Kidney epithelial cell (primary cell): ENCODE measurements around the gene ISM2. TPM values are rescaled to one million over a fixed set of nuclear protein-coding genes. Genes with fewer than 3 reads are reported as not detected.
A peak's percentile ranks its signal among the peaks of the same experiment; 100 is the strongest.

Experiments
- DNase-seq: peaks from one replicate; pipeline ENCODE4 v3.0.0-alpha.2; 2010; ENCODE audit warnings: low read depth
- H3K27me3 ChIP-seq: 2 replicates; pipeline ENCODE4 v1.6.0; 2011; ENCODE audit warnings: low read length; ENCODE audit not compliant: control insufficient read depth, insufficient read depth
- H3K36me3 ChIP-seq: 2 replicates; pipeline ENCODE4 v1.5.1; 2011; ENCODE audit warnings: low read length; ENCODE audit not compliant: control insufficient read depth, insufficient read depth
- H3K4me3 ChIP-seq: 2 replicates; pipeline ENCODE4 v1.5.1; 2011; ENCODE audit warnings: low read depth, mild to moderate bottlenecking, control low read depth, low read length
- total RNA-seq: library from RNA; depleted of rRNA; stranded (reverse); fragments of >200 nt; gene quantifications from 2 replicates; pipeline ENCODE4 v1.2.3, GENCODE V29; 2015
- TF ChIP-seq, protein P1 (sequence below): IDR thresholded peaks from 2 replicates; pipeline ENCODE4 v1.5.1; 2011; ENCODE audit warnings: mild to moderate bottlenecking, moderate library complexity, low read length, control low read depth, inconsistent platforms; ENCODE audit not compliant: insufficient read depth, poor library complexity, severe bottlenecking

ISM2 gene
- total RNA-seq, 1 donor from 2014 or later, result 0.13 TPM

DNA sequence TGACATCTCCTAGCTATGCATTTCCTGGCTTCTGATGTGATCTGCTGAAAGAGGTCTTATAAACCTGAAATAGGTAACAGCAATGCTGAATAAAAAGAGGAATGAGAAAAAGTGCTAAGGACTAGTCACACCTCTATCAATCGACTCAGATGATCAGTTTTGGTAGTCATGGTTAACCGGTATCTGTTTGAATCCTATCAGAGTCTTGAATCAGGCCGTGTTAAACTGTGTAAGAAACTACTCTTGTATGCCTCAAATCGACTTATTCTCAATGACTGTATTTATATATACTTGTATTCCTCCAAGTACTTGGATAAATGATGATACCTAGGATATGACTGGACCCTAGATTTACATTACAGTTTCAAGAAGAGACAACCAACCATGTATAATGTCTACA, 10.8 kb upstream of the ISM2 start:
- no peak for DNase-seq
- Histone ChIP-seq H3K4me3 (no peak overlapping the region), H3K36me3 (no peaks in the 10 kb centered on the region), H3K27me3 (no peaks in the 10 kb centered on the region)
- TF ChIP-seq, protein P1, sequence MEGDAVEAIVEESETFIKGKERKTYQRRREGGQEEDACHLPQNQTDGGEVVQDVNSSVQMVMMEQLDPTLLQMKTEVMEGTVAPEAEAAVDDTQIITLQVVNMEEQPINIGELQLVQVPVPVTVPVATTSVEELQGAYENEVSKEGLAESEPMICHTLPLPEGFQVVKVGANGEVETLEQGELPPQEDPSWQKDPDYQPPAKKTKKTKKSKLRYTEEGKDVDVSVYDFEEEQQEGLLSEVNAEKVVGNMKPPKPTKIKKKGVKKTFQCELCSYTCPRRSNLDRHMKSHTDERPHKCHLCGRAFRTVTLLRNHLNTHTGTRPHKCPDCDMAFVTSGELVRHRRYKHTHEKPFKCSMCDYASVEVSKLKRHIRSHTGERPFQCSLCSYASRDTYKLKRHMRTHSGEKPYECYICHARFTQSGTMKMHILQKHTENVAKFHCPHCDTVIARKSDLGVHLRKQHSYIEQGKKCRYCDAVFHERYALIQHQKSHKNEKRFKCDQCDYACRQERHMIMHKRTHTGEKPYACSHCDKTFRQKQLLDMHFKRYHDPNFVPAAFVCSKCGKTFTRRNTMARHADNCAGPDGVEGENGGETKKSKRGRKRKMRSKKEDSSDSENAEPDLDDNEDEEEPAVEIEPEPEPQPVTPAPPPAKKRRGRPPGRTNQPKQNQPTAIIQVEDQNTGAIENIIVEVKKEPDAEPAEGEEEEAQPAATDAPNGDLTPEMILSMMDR, result no peak

DNA sequence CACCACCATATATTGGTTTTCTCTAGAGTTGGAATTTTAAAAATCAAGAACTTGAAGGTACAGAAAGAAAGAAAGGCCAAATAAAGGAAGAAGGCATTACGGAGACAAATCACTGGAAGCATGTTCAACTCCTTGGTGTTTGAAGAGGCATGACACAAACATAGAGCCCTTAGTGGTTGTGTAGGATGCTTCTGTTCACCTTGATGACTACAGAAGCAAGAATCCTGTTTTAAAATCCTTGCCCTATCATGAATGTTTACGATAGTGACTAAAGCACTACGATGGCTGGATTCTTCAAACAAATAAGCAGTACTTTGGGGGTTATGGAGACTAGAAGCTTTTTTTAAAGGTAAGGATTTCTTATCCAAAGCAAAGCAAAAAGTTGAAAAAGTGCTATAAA, 10.3 kb upstream of the ISM2 start:
- Histone ChIP-seq H3K27me3 (no peaks in the 10 kb centered on the region), H3K36me3 (no peaks in the 10 kb centered on the region), H3K4me3 (no peak overlapping the region)
- TF ChIP-seq, protein P1, result no peak
- no peak for DNase-seq

DNA sequence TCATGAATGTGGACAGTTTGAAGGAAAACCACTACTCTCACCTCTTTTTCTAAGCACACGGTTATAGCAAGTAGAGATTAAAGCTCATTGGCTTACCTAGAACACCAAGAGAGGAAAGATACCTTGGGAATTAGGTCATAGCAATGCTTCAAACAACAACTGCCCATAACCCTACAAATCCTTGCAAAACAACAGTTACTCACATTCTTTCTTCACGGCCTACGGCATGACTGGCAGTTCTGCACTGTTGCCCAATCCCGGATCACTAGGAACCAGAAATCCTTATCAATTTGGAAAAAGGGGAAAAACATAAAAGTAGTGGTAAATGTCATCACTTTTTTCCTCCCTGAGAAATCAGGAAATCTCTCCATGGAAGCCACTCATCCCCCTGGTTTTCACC, 9.6 kb upstream of the ISM2 start:
- Histone ChIP-seq H3K27me3 (no peaks in the 10 kb centered on the region), H3K4me3 (no peak overlapping the region), H3K36me3 (no peaks in the 10 kb centered on the region)
- DNase-seq, result peak; percentile 58
- TF ChIP-seq, protein P1, result no peak

DNA sequence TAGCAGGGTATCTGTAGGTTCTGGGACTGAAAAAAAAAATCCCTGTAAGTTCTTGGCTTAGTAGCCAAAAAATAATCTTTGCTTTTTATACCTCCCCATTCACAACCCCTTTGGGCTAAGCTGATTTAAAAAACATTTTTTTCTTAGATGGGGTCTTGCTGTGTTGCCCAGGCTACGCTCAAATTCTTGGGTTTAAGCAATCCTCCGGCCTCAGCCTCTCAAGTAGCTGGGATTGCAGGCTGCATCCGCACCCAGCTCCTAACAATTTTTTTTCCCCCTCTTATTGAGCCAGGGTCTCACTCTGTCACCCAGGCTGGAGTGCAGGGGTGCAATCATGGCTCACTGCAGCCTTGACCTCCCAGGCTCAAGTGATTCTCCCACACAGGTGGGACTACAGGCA, 9.1 kb upstream of the ISM2 start:
- DNase-seq, result no peak
- H3K4me3 ChIP-seq, result no peak overlapping the region
- TF ChIP-seq, protein P1, result no peak
- no peaks in the 10 kb centered on the region for H3K27me3 ChIP-seq
- no peaks in the 10 kb centered on the region for H3K36me3 ChIP-seq

DNA sequence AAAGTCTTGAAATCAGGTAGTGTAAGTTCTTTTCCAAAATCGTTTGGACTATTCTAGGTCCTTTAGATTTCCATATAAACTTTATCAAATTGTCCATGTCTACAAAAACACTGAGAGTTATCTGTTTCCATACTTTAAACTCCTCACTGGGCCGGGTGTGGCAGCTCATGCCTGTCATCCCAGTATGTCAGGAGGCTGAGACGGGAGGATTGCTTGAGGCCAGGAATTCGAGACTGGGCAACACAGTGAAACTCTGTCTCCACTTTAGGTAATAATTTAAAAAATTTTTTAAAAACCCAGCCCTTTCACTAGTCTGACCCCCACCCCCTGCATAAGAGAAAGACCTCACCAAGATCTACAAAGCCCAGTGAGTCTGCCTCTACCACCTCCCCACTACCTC, 6.4 kb upstream of the ISM2 start:
- no peaks in the 10 kb centered on the region for H3K36me3 ChIP-seq
- H3K27me3 ChIP-seq, result peaks cover 2% of the 10 kb centered on the region
- TF ChIP-seq, protein P1, result no peak
- no peak overlapping the region for H3K4me3 ChIP-seq
- DNase-seq, result no peak

DNA sequence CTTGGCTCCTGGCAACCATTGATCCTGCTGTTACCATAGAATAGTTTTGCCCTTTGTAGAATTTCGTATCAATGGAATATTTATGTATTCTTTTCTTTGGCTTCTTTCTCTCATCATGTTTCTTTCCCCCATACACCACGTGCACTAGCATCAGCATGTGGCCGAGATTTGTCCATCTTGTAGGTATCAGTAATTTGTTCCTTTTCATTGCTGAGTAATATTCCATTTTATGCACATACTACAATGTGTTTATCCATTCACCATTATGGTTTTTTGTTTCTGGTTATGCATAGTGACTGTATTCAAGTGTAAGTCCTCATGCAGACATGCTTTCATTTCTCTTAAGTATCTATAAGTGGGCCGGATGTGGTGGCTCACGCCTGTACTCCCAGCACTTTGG, 4.5 kb upstream of the ISM2 start:
- no peak for DNase-seq
- Histone ChIP-seq H3K27me3 (peaks cover 21% of the 10 kb centered on the region), H3K36me3 (no peaks in the 10 kb centered on the region), H3K4me3 (no peak overlapping the region)
- TF ChIP-seq, protein P1, result no peak
